HG02981 (cell line): ENCODE data around the gene INIP.
"Not testable (repeated sequence)": the region's sequence is repeated elsewhere in the genome, so short reads cannot be mapped to it uniquely, and the experiment has no call there.

Experiments
- ATAC-seq: cut with Tn5 transposase; IDR thresholded peaks from one replicate; pipeline ENCODE4 v1.9.1; 2021; ENCODE audit warnings: mild to moderate bottlenecking, moderate library complexity; ENCODE audit not compliant: unreplicated experiment

Gene INIP

DNA sequence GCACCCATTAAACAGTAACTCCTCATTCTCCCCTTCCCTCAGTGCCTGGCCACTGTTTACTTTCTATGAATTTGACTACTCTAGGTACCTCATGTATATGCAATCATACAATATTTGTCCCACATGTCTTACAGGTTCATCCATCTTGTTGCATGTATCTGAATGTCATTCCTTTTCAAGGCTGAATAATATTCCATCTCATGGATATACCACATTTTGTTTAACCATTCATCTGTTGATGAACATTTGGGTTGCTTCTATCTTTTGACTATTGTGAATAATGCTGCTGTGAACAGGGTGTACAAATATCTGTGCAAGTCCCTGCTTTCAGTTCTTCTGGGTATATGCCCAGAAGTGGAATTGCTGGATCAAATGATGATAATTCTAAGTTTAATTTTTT is 40.9 kb downstream of the INIP start:
- ATAC-seq: no peak

DNA sequence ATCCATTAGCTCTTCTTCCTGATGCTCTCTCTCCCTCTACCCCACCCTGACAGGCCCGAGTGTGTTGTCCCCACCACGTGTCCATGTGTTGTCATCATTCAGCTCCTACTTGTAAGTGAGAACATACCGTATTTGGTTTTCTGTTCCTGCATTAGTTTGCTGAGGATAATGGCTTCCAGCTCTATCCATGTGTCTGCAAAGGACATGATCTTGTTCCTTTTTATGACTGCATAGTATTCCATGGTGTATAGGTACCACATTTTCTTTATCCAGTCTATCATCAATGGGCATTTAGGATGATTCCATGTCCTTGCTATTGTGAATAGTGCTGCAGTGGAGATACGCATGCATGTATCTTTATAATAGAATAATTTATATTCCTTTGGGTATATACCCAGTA is 44.7 kb downstream of the INIP start:
- not testable (repeated sequence) for ATAC-seq

DNA sequence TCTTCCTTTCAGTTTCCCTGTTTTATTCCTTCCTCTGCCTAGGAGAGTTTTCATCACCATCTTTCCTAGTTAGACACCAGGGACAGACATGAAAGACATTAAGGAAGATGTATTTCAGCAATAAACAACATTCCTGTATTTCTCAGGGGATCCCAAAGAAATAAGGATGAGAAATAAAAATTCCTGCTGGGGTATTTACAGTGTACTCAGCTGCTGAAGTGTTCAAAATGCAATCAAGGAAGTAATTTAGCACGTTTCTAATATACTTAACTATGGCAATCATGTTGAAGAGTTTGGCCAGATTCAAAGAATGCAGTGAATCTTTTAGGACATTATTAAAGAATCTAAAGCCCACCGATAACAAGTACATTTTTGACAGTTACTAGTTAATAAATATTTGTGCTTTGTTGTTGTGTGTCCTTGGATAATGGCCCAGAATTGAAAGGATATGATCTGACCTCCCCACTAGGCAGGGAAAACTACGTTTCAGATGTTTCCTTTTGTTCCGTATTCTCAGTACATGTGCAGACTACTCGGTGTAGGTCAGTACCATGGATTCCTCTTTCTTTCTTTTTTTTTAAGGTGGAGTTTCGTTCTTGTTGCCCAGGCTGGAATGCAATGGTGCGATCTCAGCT is 46.8 kb downstream of the INIP start:
- no peak for ATAC-seq

DNA sequence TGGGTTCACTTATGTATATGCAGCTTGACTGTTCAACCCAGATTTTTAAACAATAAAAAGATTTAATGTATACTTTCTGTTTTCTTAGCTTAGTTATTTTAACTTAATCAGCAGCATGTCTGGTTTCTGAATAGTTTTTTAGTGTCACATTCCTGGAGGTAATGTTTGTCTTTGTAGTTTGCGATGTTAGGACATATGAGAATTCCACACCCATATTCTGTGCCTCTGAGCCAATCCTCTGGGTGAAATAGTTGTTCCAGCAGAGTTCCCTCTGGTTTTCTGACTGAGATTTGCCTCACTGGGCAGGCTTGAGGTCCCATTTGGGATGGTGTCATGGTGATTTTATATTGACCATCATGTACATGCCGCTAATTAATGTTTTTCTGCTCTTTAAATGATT is 48.6 kb downstream of the INIP start:
- no peak for ATAC-seq

DNA sequence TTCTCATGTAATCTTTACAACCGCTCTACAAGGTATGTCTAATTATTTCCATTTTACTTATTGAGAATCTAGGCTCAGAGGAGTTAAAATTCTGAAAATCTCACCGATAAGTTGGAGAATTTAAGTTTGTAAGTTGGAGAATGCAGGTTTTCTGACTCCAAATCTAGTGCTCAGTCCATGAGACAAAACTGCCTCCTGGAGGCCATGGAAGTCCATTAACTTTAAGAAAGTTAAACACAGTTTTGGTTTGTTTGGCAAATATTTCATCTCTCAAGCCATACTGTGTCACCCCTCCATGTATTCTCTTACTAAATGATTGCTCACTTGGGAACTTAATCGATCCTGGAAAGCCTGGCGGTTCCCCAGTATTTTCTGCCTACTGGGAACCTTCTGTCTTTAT is 52.6 kb downstream of the INIP start:
- no peak for ATAC-seq

DNA sequence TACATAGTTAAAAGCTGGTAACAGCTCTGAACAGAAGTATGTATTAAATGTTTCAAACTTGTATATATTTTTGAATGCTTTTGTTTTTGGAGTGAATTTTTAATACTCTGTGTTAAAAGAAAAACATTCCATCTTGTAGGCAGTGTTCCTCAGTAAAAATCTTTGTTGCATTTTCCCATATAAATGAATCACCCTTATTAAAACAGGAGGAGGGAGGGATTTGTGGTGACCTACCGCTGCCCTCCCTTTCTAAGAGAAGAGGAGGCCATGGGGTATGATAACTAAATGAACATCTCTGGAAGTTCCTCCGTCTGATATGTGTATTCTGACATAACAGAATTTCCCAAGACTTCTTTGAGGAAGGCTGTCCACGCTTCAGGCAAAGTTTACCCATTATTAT is 53.4 kb downstream of the INIP start:
- ATAC-seq: no peak

DNA sequence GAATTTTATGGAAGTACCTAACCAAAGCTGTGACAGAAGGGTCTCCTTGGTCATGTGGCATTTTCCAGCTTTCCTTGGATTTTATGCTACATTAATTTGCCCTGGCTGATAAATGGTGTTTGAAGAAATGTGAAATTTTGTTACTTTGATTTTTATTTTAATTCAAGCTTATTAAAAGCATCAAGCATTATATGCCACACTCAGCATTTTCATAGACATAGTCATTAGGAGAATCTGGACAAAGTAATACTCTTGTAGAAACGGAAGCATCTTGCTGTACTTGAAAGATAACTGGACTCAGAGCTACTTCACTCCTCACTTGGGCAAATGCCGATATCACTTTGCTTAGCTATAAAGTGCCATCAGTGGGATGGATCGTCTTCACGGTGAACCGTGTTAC is 54.2 kb downstream of the INIP start:
- ATAC-seq: no peak

DNA sequence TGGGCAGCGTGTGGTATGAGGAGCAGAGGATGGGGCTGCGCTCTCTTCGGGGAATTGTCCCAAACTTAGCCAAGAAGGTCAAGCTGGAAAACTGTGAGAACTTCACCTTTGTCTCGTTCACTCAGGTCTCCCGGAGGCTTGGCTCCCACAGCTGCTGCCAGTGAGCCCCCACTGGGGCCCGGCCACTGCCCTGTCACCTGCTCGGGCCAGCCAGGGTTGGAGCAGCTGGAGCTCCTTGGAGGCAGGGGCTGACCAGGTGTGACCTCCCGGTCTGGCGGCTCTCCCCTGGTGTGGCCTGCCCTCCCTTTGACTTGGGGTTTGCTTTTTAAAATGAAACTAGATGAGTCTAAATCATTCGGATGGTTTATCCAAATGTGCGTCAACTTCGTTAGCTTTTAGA is 58.0 kb downstream of the INIP start:
- no peak for ATAC-seq

DNA sequence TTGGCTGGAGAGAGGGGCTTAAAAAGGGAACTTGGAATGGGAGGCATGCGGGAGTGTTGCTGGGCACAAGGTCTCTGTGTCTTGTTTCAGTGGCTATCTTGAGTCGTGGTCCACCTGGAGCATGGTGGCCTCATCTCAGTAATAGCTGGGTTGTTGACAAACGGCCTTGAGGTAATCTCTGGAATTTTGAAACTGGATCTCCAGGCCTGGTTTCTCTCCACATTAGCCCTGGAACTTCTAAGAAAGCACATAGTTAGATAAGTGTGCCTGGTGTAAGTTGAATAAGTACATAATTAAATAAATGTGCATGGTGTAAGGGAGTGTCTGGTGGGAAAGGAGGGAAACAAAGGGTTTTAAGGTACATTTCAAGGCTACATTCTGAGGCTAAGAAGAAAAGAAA is 62.2 kb downstream of the INIP start:
- ATAC-seq: no peak

DNA sequence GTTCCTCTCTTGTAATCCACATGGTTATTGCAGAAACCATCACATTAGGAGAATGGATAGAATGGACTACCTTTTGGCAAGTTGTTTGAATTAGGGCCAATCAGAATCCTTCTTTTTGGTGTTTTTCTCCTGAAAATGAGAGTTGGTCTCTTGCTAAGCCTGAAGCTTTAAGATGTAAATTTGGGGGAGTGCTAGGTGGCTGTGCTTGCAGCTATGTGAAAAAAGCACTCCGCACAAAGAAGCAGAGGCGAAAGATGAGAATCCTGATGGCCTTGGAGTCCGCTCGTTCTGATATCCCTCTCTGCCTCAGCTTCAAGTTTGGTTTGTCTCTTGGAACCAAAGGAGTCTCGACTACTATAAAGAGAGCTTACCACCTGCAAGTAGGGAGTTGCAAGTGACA is 63.6 kb downstream of the INIP start:
- no peak for ATAC-seq

DNA sequence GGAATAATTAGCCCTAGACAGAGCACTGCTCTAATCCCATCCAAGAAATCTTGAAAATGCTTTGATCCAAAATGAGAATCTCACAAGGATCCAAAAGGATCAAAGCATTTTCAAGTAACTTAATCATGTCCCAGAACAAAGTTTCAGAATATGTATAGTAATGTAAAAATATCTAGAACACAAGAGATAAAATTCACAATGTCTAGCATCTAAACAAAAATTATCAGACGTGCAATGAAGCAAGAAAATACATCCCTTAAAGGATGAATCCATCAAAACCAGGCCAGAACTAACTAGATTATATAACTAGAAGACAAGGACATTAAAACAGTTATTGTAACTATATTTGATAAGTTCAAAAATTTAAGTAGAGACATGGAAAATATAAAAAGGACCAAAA is 69.3 kb downstream of the INIP start:
- ATAC-seq: no peak

DNA sequence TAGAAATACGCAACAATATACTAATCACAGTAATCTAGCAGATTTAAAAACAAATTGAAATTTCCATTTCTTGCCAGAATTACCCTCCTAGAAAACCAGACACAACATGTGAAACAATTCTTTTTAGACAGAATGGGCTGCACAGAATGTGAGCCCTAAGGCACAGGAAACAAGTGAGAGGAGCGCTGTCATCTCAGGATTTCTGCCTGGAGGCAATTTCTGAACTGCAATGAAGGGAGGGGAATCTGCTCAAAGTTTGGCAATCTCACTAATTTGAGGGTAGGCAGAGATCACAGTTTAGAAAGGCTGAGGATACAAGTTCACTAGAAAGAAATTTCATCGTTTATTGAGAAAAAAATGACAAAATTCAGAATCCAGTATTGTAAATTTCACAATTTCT is 70.3 kb downstream of the INIP start:
- no peak for ATAC-seq

DNA sequence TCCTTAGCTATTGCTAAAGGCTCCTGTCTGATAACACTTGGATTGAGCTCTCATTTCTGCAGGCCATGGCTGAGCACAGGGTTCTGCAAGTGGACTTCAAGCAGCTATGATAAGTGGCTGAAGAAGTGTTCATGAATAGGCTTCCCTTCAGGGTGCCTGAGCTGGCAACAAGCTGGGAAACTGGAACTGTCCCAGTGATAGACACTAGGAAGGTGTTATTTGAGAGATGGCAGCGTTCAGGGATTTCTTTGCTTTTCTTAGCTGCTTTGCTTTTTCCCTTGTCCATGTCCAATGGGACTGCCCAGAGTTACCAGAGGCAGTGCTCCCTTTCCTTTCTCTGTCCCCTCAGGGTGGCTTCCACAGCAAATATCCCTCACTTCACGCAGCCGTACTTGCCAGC is 75.8 kb downstream of the INIP start:
- ATAC-seq: no peak

DNA sequence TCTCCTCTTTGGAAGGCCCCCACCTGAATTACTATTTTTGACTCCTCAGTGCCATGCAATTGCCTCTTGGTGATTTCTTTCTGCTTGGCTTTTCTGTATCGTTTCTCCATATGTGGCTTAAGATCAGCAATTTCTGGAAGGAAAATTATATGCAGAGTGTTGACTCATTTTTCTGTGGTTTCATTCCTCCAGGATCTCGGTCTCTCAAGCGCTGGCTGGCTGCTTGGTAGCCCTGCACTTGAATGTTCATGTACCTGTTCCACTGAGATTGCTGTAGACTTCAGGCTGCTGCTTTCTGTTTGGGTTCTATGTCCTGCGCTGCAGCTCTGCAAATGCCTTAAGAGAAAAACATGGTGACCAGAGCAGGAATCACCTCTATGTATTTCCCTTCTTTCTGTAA is 77.6 kb downstream of the INIP start:
- ATAC-seq: no peak
